NCI-H128 (cell line): Measurements from ENCODE around the gene ABCC4.

Experiments used
- DNase-seq: peaks from one replicate; lab custom pipeline; 2025; ENCODE audit not compliant: unreplicated experiment; lab: John Stamatoyannopoulos, UW

ABCC4 gene

DNA sequence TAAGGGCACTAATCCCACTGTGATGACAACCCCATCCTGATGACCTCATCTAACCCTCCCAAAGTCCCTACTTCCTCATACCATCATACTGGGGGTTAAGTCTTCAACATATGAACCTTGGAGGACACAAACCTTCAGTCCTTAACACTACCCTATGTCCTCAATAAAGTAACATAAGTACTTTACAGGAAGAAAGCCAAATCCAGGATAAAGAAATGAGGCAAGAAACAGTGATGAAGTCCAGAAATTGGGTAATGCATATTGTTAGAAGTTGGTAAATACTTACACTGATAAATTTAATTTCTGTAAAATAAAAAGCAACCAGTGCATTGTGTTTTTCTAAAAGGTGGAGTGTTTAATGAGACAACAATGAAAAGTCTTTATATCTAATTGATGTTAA lies 304.1 kb downstream of the ABCC4 start:
- no peak for DNase-seq

DNA sequence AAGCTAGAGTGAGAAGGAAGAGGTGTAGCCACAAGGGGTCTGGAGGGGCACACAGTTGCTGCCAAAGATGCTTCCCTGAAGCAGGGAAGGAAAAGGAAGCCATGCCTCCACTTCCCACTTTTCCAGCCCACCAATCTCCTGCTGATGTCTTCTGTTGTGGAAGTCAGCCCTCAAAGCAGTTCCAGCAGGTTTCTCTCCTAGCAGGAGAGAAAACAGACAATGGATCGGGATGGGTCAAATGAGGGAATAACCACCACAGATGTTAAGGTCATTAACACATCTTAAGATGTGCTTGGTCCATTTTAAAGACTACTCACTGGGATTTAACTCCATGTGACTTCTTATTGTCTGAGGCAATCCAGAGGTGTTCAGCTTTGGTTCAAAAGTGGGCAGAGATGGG lies 304.8 kb downstream of the ABCC4 start:
- DNase-seq, result no peak

DNA sequence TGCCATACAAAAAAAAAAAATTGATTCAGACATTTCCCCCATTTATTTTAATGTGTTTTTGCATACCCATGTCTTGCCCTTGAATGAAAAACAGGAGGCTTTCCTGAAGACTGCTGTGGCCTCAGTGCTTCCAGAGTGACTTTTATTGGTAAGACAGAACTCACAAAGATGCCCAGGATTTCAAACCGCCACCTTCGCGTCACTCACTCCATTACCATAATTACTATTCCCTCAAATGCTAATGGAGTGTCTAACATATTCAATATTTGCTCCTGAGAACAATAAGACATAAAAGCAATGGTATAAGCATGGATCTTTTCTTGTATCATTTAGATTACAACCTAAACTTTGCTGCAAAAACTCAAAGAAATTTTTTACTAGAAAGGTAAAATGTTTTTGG lies 306.7 kb downstream of the ABCC4 start:
- no peak for DNase-seq

GRCh38 chr13:94993616-94994015 lies 307.6 kb downstream of the ABCC4 start:
- no peak for DNase-seq

DNA sequence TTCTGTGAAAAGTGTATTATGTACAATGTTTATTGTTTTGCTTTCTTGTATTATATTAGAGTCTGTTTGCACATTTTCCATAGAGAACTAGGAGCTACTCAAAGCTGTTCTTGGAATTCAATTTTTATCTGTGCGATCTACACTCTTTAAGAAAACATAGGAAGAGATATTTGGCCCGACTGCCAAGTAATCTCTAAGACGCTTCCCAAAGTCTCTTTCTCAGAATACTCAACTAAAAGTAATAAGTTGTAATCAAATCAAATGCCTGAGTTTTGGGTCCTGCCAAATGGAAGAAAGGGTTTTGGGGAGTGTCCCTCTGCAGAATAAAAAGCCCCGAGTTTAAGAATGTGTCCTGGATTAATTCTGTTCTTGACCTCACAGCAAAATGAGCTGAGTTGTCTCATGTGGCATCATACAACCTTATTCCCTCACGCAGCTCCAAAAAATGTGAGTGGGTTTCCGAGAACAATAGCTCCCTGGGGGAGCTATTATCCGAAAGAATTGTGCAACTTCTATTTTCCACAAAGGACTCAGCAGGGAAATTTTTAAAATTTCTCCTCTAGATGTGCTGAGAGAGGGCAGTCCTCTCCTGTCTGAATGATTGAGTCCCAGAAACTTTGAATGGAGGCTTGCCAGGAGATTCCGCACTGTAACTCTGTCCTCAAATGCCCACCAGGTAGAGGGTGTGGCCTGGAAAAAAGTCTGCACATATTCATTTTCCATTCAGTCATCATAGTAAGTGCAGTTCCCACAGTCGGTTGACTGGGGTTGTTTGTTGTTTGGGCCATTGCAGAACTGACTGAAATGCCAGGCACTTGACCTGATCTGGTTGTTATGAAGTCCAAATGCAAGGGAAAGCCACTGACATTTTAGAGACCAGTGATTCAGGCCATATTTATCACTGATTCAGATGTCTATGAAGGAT lies 309.0 kb downstream of the ABCC4 start:
- DNase-seq, result no peak

GRCh38 chr13:94988654-94989053 lies 312.6 kb downstream of the ABCC4 start:
- no peak for DNase-seq

DNA sequence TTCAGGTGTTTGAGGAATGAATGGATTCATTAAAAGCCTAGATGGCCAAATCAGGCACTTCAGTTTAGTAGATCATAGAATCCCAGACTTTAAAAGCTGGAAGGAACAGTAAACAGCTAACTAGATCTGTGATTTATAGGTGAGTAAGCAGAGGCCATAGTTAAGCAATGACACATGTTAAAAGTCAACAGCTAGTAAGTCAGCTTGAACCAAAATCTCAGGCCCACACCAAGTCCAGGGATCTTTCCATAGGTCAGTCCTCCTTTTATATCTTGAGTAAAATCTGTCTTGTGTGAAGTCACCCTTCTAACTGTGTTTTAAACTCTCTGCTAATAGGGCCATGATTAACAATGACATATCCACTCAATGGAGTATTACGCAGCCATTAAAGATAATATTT lies 313.4 kb downstream of the ABCC4 start:
- DNase-seq, result no peak

DNA sequence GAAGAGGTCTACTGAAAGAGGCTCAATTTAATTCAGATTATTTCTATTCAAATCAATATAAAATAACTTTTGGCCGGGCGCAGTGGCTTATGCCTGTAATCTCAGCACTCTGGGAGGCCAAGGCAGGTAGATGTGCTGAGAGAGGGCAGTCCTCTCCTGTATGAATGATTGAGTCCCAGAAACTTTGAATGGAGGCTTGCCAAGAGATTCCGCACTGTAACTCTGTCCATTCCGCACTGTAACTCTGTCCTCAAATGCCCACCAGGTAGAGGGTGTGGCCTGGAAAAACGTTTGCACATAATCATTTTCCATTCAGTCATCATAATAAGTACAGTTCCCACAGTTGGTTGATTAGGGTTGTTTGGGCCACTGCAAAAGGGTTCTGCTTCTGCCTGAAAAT lies 314.2 kb downstream of the ABCC4 start:
- no peak for DNase-seq

GRCh38 chr13:94984958-94985357 lies 316.3 kb downstream of the ABCC4 start:
- DNase-seq, result no peak

- no peak for DNase-seq
Observed at GRCh38 chr13:94978516-94978915, 322.7 kb downstream of the ABCC4 start.

DNA sequence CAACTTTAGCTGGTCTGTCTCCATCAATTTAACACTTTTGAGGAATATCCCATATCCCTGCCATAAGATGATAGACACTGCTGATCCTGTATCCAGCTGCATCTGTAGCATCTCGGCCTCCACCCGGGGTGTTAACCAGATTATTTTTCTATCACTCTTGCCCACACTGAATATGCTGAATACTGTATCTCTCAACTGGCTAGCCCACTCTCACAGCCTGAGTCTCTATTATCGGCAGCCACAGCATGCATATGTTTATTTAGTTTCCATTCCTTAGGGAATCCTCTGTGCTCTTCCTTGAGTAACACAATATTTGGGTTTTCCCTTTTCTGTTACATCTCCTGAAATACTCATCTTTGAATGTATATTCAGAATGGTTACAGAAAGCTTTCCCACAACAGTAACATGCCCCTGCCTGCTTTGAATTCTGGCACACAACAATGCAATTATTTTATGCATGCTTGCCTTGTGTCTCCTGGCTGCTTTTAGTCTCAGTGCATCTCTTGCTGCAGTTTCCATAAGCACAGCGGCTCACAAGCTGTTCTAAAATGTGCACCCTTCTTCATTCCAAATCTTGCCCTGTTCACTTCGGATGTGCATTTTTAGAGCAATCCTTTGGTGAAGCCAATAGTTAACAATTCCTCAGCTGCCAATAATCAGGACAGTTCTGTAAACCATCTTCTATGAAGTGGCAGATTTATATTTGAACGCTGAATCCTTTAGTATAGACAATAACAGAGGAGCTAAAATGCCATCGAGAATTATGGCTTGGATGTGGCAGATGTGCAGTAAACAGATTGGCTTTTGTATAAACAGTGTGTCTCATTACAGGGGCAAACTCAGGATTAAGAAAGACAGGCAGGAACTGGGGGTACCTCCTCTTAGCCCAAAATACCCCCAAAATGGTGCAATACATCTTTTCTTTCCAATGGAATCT lies 327.0 kb downstream of the ABCC4 start:
- no peak for DNase-seq

DNA sequence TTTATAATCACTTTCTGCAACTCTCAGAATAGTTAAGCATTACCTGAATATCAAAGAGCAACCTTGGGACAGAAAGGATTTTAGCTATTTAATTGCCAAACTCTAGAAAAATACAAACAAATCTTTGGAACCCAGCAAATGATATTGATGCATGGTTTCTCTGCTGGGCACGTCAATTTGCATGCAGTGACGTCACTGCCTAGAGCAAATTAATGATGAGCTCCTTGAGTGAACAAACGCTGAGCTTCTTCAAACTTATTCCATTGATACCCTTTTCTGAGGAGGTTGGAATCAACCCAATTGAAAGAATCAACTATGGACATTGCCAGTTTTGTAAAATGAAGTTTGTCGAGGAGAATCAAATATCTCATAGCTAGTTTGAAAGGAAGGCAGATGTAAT lies 329.0 kb downstream of the ABCC4 start:
- DNase-seq, result no peak
